Muscle of arm (tissue), 12 donors: ENCODE results near the gene PER1. TPM values are rescaled to one million over a fixed set of nuclear protein-coding genes. Genes with fewer than 3 reads are reported as not detected.

Experiments
- DNase-seq: peaks from one replicate; pipeline ENCODE4 v3.0.0-alpha.2; 2013
- polyA plus RNA-seq, 12 donors: library from polyadenylated mRNA; unstranded; fragments of 120-200 nt; gene quantifications; one replicate each; pipeline ENCODE4 v1.2.1, GENCODE V29; 2013; ENCODE audit not compliant: insufficient read length in 12 of 12

The PER1 gene
- polyA plus RNA-seq, 12 donors, result 27.4 to 159 (median 47.2) TPM; not detected in 1

DNA sequence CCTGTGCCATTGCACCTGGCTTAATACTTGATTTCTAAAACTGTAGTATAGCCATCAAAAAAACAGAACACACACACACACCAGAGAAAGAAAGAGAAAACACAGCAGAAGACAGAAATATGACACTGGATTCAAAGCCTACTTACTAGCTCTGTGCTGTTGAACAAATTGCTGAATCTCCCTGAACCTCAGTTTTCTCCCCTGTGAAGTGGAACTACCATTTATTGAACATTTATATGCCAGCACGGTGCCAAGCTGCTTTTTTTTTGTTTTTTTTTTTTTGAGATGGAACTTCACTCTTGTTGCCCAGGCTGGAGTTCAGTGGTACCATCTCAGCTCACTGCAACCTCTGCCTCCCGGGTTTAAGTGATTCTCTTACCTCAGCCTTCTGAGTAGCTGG is 51.4 kb downstream of the PER1 start:
- no peak for DNase-seq

DNA sequence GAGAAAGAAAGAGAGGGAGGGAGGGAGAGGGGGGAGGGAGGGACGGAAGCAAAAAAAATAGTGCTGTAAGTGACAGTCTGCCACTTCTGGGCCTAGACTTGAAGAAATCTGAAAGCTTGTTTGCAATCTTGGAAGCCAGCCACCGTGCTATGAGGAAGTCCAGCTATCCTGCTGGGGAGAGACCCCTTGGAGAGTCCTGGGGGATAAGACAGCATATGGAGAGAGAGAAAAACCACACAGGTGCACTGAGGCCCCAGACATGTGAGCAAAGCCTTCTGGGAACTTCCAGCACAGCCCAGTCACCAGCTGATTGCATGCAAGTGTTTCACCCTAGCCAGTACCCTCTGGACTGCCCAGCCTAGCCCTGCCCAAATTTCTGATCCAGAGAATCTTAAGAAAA is 52.1 kb downstream of the PER1 start:
- no peak for DNase-seq

DNA sequence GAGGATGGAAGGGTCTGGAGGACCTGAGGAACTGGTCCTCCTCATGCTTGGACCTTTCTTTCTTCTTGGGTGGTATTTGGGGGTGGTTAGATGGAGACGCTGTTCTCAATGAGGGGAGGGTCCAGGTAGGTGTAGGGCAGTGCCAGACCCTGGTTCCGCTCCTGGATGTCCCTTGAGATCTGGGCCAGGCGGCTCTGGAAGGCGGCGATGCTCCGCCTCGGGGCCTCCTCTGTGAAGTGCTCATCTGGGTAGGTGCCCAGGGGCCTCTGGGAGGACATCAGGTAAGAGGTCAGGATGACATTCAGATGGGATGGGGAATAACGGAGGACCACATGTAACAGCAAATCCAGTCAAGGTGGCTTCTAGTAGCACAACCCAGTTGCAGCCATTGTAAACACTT is 55.7 kb downstream of the PER1 start:
- DNase-seq, result no peak

DNA sequence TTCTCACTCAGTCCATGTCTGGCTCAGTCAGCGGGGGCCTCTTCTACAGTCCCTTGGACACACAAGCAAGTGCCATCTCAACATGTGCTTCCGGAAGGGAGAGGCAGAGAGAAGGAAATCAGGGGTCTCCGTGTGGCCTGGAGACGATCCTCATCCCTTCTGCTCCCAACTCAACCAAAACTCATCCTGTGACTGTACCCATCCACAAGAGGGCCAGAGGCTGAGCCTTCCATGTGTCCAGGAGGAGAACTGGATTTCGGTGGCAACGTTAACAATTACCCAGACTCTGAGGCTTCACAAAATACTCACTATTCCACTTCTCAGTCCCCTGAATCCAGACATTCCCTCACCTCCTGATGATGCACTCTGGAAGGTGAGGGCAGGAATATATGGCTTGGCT is 56.8 kb downstream of the PER1 start:
- no peak for DNase-seq

DNA sequence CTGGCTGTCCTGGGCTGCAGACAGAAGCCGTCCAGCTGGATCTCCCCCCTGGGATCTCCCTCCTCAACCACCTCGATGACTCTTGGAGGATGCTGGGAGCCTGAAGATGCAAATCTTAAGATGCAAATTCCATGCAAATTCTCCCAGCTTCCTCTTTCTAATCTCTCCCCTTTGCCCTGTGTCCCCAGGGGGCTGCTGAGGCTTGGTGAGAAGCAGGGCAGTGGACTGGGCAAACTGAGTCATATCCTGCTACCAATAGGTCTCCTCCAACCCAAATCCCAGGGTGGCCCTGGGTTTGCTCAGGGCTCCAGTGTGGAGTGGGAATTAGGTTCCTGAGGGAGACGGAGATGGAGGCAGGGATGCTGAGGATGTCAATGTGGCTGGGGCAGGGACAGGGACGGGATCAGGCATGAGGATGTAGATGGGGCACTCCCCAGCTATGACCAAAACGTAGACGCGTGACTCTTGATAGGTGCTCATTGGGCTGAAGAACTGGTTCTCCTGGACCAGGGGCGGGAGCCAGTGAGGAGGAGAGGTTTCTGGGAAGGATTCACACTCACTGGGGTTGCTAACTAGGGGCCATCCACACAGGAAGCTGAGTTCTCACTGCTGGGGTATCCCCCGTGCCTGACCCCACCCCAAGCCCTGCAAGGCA is 61.0 kb downstream of the PER1 start:
- DNase-seq, result no peak

Other genes starting within 250 kb of the PER1 start
- 1 to 10 TPM in 10 of 12 donors, not detected in 2; 2.4 to 4.8 (median 3.0) TPM for gene RNF227, start 236.1 kb downstream of the PER1 start, polyA plus RNA-seq
- 10 to 100 TPM in 1 of 12 donors, 1 to 10 TPM in 9, not detected in 2; 2.5 to 18.8 (median 6.0) TPM for gene KCNAB3, start 222.5 kb downstream of the PER1 start, polyA plus RNA-seq
- gene TRAPPC1, start 220.5 kb downstream of the PER1 start, polyA plus RNA-seq, result 10 to 100 TPM in 11 of 12 donors, not detected in 1; 76.1 to 93.9 (median 82.4) TPM
- 10 to 100 TPM in 11 of 12 donors, not detected in 1; 24.9 to 62.8 (median 31.2) TPM for gene CNTROB, start 220.2 kb downstream of the PER1 start, polyA plus RNA-seq
- gene GUCY2D, start 149.8 kb downstream of the PER1 start, polyA plus RNA-seq, result under 1 TPM in 3 of 12 donors, not detected in 9; 0.04 to 0.15 (median 0.05) TPM
- 1 to 10 TPM in 1 of 12 donors, under 1 TPM in 9, not detected in 2; 0.18 to 1.2 (median 0.28) TPM for gene ALOX15B, start 113.3 kb downstream of the PER1 start, polyA plus RNA-seq
- under 1 TPM in 3 of 12 donors, not detected in 9; 0.09 to 0.66 (median 0.49) TPM for gene ALOX12B, start 64.7 kb downstream of the PER1 start, polyA plus RNA-seq
- under 1 TPM in 3 of 12 donors, not detected in 9; 0.08 to 0.37 (median 0.22) TPM for gene ALOXE3, start 33.9 kb downstream of the PER1 start, polyA plus RNA-seq
- under 1 TPM in 3 of 12 donors, not detected in 9; 0.12 to 0.29 (median 0.14) TPM for gene HES7, start 28.3 kb downstream of the PER1 start, polyA plus RNA-seq
- 1,000 to 10,000 TPM in 1 of 12 donors, 100 to 1,000 TPM in 1, 10 to 100 TPM in 10; 53.7 to 1,226 (median 62.8) TPM for gene VAMP2, start 10.5 kb upstream of the PER1 start, polyA plus RNA-seq
- gene TMEM107, start 24.0 kb upstream of the PER1 start, polyA plus RNA-seq, result 10 to 100 TPM in 1 of 12 donors, 1 to 10 TPM in 10, not detected in 1; 4.5 to 13.7 (median 6.8) TPM
- gene BORCS6, start 37.8 kb upstream of the PER1 start, polyA plus RNA-seq, result 1 to 10 TPM in 10 of 12 donors, not detected in 2; 2.3 to 5.7 (median 3.3) TPM
- 10 to 100 TPM in 10 of 12 donors, 1 to 10 TPM in 1, not detected in 1; 9.4 to 31.8 (median 17.7) TPM for gene AURKB, start 58.2 kb upstream of the PER1 start, polyA plus RNA-seq
- 10 to 100 TPM in 7 of 12 donors, 1 to 10 TPM in 4, not detected in 1; 8.9 to 29.2 (median 10.7) TPM for gene CTC1, start 95.7 kb upstream of the PER1 start, polyA plus RNA-seq
- 10 to 100 TPM in 11 of 12 donors, not detected in 1; 19.8 to 62.4 (median 24.6) TPM for gene PFAS, start 96.9 kb upstream of the PER1 start, polyA plus RNA-seq
- gene RANGRF, start 136.3 kb upstream of the PER1 start, polyA plus RNA-seq, result 10 to 100 TPM in 11 of 12 donors, not detected in 1; 16.6 to 37.8 (median 21.3) TPM
- 1 to 10 TPM in 10 of 12 donors, not detected in 2; 1.2 to 3.7 (median 1.8) TPM for gene SLC25A35, start 143.0 kb upstream of the PER1 start, polyA plus RNA-seq
- gene ARHGEF15, start 157.8 kb upstream of the PER1 start, polyA plus RNA-seq, result 100 to 1,000 TPM in 1 of 12 donors, 10 to 100 TPM in 10, not detected in 1; 10.8 to 108 (median 13.8) TPM
- gene ODF4, start 187.4 kb upstream of the PER1 start, polyA plus RNA-seq, result not detected
- gene RPL26, start 230.8 kb upstream of the PER1 start, polyA plus RNA-seq, result 1,000 to 10,000 TPM in 11 of 12 donors, not detected in 1; 2,886 to 4,488 (median 3,596) TPM
- under 1 TPM in 6 of 12 donors, not detected in 6; 0.08 to 0.51 (median 0.13) TPM for gene RNF222, start 245.4 kb upstream of the PER1 start, polyA plus RNA-seq